ENCODE data around the gene PRRC2C.
"Not testable (repeated sequence)": the region's sequence is repeated elsewhere in the genome, so short reads cannot be mapped to it uniquely, and the experiment has no call there.

The PRRC2C gene

GRCh38 chr1:171581226-171581625 is 95.9 kb downstream of the PRRC2C start:
- no peak overlapping the region for H3K27ac ChIP-seq
- H3K4me3 ChIP-seq = no peak overlapping the region

GRCh38 chr1:171581766-171582165 is 96.4 kb downstream of the PRRC2C start:
- Histone ChIP-seq H3K27ac (no peak overlapping the region), H3K4me3 (no peak overlapping the region)

DNA sequence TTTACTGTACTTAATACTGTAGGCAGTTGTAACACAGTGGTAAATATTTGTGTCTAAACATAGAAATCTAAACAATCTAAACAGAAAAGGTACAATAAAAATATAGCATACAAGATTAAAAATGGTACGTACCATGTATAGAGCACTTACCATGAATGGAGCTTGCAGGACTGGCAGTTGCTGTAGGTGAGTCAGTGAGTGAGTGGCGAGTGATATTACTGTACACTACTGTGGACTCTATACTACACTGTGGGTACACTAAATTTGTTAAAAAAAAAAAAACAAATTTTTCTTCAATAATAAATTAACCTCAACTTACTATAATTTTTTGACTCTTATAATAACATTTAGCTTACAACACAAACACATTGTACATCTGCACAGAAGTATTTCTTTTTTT is 97.3 kb downstream of the PRRC2C start:
- Histone ChIP-seq H3K27ac (no peak overlapping the region), H3K4me3 (no peak overlapping the region)

- Histone ChIP-seq H3K4me3 (no peak overlapping the region), H3K27ac (no peak overlapping the region)
Measured at GRCh38 chr1:171583591-171584201, 98.4 kb downstream of the PRRC2C start.

- Histone ChIP-seq H3K27ac (no peak overlapping the region), H3K4me3 (no peak overlapping the region)
Measured at GRCh38 chr1:171585715-171586114, 100.4 kb downstream of the PRRC2C start.

- Histone ChIP-seq H3K4me3 (no peak overlapping the region), H3K27ac (no peak overlapping the region)
Measured at GRCh38 chr1:171588230-171588629, 102.9 kb downstream of the PRRC2C start.

GRCh38 chr1:171590022-171590421 is 104.7 kb downstream of the PRRC2C start:
- peak overlapping the region in 1 of 21 experiments; percentile 29 for H3K27ac ChIP-seq

GRCh38 chr1:171595324-171595723 is 110.0 kb downstream of the PRRC2C start:
- no peak overlapping the region for H3K4me3 ChIP-seq
- peak overlapping the region in 1 of 21 experiments; percentile 8 for H3K27ac ChIP-seq

More at GRCh38 chr1:171590022-171590421, 104.7 kb downstream of the PRRC2C start:
- H3K4me3 ChIP-seq = no peak overlapping the region

DNA sequence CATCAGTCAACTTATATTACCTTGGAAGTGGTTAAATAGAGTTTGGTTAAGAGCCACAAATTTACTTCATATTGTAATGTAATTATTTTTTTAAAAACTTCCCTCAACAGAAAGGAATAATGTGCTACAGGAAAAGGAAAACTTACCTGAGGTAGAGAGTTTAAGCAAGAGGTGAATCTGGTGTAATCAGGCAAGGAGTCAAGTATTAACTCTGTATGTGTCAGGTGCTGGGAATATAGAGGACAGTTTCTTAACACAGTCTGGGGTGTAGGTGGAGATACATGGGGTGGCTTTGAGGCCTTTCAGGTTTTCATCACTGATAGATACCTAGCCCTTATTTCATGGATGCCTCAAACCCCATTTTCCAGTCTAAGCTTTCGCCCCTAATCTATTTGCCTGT is 110.8 kb downstream of the PRRC2C start:
- H3K4me3 ChIP-seq = no peak overlapping the region
- no peak overlapping the region for H3K27ac ChIP-seq

- Histone ChIP-seq H3K27ac (no peak overlapping the region), H3K4me3 (no peak overlapping the region)
Measured at GRCh38 chr1:171596705-171597104, 111.4 kb downstream of the PRRC2C start.

- no peak overlapping the region for H3K4me3 ChIP-seq
- no peak overlapping the region for H3K27ac ChIP-seq
Measured at GRCh38 chr1:171597203-171597602, 111.9 kb downstream of the PRRC2C start.

DNA sequence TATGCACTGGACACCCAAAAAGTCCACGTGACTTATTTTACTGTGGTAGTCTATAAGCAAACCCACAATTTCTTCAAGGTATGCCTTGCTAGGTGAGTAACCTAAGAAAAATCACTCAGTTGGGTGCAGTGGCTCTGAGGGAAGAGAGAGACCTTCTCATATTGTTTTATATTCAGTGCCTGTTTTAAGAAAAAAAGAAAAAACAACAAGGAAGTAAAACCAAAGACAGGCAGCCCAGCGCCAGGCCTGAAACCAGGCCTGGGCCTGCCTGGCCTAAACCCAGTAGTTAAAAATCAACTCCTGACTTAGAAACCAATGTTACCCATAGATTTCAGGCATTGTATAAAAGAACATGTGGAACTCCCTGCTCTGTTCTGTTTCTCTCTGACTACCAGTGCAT is 115.0 kb downstream of the PRRC2C start:
- H3K27ac ChIP-seq, H3K4me3 ChIP-seq: not testable (repeated sequence)

- Histone ChIP-seq H3K4me3 (no peak overlapping the region), H3K27ac (no peak overlapping the region)
Measured at GRCh38 chr1:171600862-171601261, 115.5 kb downstream of the PRRC2C start.

- not testable (repeated sequence) for H3K27ac ChIP-seq, H3K4me3 ChIP-seq
Measured at GRCh38 chr1:171603042-171603441, 117.7 kb downstream of the PRRC2C start.

DNA sequence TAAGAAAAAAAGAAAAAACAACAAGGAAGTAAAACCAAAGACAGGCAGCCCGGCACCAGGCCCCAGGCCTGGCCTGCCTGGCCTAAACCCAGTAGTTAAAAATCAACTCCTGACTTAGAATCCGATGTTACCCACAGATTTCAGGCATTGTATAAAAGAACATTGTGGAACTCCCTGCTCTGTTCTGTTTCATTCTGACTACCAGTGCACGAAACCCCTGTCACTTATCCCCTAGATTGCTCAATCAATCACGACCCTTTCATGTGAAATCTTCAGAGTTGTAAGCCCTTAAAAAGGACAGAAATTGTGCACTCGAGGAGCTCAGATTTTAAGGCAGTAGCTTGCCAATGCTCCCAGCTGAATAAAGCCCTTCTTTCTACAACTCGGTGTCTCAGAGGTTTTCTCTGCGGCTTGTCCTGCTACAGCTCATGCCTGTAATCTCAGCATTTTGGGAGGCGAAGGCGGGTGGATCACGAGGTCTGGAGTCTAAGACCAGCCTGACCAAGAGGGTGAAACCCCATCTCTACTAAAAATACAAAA is 121.1 kb downstream of the PRRC2C start:
- Histone ChIP-seq H3K4me3 (no peak overlapping the region), H3K27ac (no peak overlapping the region)

GRCh38 chr1:171610385-171610784 is 125.1 kb downstream of the PRRC2C start:
- Histone ChIP-seq H3K4me3 (no peak overlapping the region), H3K27ac (no peak overlapping the region)

DNA sequence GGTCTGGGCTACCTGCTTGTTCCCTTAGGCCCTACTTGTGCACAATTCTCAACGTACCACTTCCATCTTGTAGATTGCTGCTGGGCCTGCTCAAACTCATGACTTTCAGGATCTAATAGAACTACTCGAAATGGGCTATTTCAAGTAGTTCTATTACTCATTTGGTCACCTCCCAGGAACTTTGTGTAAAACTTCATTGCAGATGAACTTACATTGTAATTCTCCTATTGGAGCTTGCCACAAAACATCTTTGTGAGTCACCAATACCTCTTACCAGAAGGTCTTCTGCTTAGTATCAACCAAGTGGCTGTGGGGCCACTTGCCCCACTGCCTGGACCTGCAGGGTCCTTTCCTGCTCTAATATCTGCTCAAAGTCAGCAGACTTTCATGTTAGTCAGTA is 126.0 kb downstream of the PRRC2C start:
- no peak overlapping the region for H3K27ac ChIP-seq
- H3K4me3 ChIP-seq = no peak overlapping the region

GRCh38 chr1:171613282-171613681 is 128.0 kb downstream of the PRRC2C start:
- Histone ChIP-seq H3K27ac (no peak overlapping the region), H3K4me3 (no peak overlapping the region)

DNA sequence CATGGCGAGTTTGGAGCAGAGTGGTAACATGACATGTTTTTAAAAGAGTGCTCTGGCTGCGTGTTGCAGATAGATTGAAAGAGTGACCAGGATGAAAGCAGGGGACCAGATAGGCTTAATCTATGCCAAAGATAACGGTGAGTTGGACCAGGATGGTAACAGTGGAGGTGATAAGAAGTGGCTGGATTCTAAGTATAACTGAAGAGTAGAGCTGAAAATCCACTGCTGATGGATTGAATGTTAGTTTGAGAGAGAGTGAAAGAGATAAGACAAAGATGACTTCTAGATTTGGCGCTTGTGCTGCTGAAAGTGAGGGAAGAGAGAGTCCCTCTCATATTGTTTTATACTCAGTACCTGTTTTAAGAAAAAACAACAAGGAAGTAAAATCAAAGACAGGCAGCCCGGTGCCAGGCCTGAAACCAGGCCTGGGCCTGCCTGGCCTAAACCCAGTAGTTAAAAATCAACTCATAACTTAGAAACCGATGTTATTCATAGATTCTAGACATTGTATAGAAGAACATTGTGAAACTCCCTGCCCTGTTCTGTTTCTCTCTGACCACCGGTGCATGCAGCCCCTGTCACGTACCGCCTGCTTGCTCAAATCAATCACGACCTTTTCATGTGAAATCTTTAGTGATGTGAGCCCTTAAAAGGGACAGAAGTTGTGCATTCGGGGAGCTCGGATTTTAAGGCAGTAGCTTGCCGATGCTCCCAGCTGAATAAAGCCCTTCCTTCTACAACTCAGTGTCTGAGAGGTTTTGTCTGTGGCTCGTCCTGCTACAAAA is 130.0 kb downstream of the PRRC2C start:
- not testable (repeated sequence) for H3K27ac ChIP-seq, H3K4me3 ChIP-seq

- Histone ChIP-seq H3K27ac (no peak overlapping the region), H3K4me3 (no peak overlapping the region)
Measured at GRCh38 chr1:171616586-171616985, 131.3 kb downstream of the PRRC2C start.

DNA sequence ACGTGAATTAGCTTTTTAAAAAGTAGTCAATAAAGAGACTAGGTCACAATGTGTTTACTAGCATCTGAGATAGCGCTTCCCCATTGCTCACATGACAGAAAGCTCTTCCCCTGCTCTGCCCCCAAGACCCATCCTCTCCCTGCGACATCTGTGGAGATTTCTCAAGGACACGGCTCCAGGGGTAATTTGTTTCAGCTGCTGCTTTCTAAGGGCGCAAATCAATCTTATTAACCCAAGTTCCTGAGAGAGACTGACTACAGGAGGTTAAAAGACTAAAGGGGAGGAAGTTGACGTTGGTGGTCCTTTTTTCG is 136.8 kb downstream of the PRRC2C start, which contains the start of gene MYOCOS:
MYOCOS (plus strand) TSS at position 92 of the 311 bp plus-strand sequence. CDS start 1,641 bp downstream, outside the sequence.
- H3K27ac ChIP-seq = no peak within 1 kb of the TSS
- no peak within 1 kb of the TSS for H3K4me3 ChIP-seq
